ENCODE data around the gene ATAD1.

DNA sequence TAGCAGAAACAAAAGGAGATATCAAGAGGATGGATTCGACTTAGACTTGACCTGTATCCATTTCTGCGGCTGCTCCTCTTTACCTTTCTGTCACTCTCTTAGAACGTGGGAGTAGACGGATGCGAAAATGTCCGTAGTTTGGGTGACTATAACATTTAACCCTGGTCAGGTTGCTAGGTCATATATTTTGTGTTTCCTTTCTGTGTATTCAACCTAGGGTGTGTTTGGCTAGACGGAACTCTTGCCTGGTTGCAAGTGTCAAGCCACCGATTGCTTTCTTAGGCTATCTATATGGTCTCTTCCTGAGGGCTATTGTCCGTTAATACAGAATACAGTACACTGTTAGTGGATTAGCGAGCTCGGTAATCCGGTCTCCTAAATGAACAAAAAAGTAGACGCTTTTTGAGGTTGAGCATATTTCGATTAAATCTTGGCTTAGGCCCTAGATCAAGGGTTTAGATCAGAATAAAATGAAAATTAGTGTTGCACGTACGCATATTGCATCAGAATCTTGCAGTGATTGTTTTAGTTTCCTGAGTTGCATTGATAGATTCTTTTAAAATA is 46.6 kb upstream of the ATAD1 start:
- no peak for TF ChIP-seq POLR2AphosphoS5 (IDR thresholded peaks at IDR 0.05)
- TF ChIP-seq POLR2A (IDR thresholded peaks at IDR 0.05): no peak
- TF ChIP-seq, protein P1, sequence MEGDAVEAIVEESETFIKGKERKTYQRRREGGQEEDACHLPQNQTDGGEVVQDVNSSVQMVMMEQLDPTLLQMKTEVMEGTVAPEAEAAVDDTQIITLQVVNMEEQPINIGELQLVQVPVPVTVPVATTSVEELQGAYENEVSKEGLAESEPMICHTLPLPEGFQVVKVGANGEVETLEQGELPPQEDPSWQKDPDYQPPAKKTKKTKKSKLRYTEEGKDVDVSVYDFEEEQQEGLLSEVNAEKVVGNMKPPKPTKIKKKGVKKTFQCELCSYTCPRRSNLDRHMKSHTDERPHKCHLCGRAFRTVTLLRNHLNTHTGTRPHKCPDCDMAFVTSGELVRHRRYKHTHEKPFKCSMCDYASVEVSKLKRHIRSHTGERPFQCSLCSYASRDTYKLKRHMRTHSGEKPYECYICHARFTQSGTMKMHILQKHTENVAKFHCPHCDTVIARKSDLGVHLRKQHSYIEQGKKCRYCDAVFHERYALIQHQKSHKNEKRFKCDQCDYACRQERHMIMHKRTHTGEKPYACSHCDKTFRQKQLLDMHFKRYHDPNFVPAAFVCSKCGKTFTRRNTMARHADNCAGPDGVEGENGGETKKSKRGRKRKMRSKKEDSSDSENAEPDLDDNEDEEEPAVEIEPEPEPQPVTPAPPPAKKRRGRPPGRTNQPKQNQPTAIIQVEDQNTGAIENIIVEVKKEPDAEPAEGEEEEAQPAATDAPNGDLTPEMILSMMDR (IDR thresholded peaks at IDR 0.05): no peak

Data from gastroesophageal sphincter (tissue), 3 donors.